ENCODE data around the gene PEAK3. TPM values are rescaled to one million over a fixed set of nuclear protein-coding genes. Genes with fewer than 3 reads are reported as not detected.

PEAK3 gene
- total and polyA plus RNA-seq, 9 of the 15 experiments (the other 6 are each of a cell fraction or from before 2014, with no cell fraction given) = 0.07 to 0.40 TPM; not detected in 7

- TF ChIP-seq CHD7 (IDR thresholded peaks at IDR 0.05; ENCODE audit: low read depth, low read length) (no peak), ZSCAN32 (CRISPR knock-in tag; IDR thresholded peaks at IDR 0.05) (no peak), NR2C2 (CRISPR knock-in tag; IDR thresholded peaks at IDR 0.05) (peak; percentile 99), NR2C2 (tag; IDR thresholded peaks at IDR 0.05) (peak; percentile 100), IFI16 (CRISPR knock-in tag; IDR thresholded peaks at IDR 0.05) (no peak), MTA2 (IDR thresholded peaks at IDR 0.05; ENCODE audit: low read depth) (peak; percentile 71), RCOR1 (IDR thresholded peaks at IDR 0.05; ENCODE audit: borderline replicate concordance in 1 of 2, low read depth in 2 of 2, low read length in 2 of 2) (no peak; a peak in 1 of 4 replicates), ZNF512 (tag; IDR thresholded peaks at IDR 0.05) (no peak), SPI1 (IDR thresholded peaks at IDR 0.05; ENCODE audit: borderline replicate concordance, low read depth, low read length) (peak; percentile 33; the same call in 1 of the 2 replicates), HDAC3 (IDR thresholded peaks at IDR 0.05; ENCODE audit: borderline replicate concordance, partially characterized antibody) (no peak)
- TF ChIP-seq, protein P1, sequence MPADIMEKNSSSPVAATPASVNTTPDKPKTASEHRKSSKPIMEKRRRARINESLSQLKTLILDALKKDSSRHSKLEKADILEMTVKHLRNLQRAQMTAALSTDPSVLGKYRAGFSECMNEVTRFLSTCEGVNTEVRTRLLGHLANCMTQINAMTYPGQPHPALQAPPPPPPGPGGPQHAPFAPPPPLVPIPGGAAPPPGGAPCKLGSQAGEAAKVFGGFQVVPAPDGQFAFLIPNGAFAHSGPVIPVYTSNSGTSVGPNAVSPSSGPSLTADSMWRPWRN (IDR thresholded peaks at IDR 0.05; ENCODE audit: low read depth) = no peak
- TF ChIP-seq, protein P2, sequence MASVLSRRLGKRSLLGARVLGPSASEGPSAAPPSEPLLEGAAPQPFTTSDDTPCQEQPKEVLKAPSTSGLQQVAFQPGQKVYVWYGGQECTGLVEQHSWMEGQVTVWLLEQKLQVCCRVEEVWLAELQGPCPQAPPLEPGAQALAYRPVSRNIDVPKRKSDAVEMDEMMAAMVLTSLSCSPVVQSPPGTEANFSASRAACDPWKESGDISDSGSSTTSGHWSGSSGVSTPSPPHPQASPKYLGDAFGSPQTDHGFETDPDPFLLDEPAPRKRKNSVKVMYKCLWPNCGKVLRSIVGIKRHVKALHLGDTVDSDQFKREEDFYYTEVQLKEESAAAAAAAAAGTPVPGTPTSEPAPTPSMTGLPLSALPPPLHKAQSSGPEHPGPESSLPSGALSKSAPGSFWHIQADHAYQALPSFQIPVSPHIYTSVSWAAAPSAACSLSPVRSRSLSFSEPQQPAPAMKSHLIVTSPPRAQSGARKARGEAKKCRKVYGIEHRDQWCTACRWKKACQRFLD (CRISPR knock-in tag; IDR thresholded peaks at IDR 0.05) = peak; percentile 87
These were observed 45.5 kb downstream of the PEAK3 start, which contains the start of the genes PLEKHJ1 and SF3A2 (continued) for GRCh38 chr19:2236314-2237050.
